Measurements from ENCODE around the gene USH2A. TPM values are rescaled to one million over a fixed set of nuclear protein-coding genes. Genes with fewer than 3 reads are reported as not detected.

The USH2A gene
- total RNA-seq, 2 experiments from 2014 or later: not detected

- ChIA-PET POLR2A (no interaction called here), CTCF (no interaction called here)
- DNase-seq: no peak
- Mint-ChIP-seq H3K9me3 (ENCODE audit: insufficient read depth) (peaks cover 5% of the 10 kb centered on the region), H3K27me3 (ENCODE audit: low read depth) (no peaks in the 10 kb centered on the region), H3K4me1 (ENCODE audit: low read depth) (no peaks in the 10 kb centered on the region), H3K27ac (no peak overlapping the region), H3K36me3 (ENCODE audit: low read depth) (no peaks in the 10 kb centered on the region), H3K4me3 (no peak overlapping the region)
- ATAC-seq: no peak
Observed at GRCh38 chr1:215793180-215793579, 630.1 kb downstream of the USH2A start.

- ChIA-PET POLR2A (no interaction called here), CTCF (no interaction called here)
- H3K4me3 Mint-ChIP-seq: no peak overlapping the region
- no peaks in the 10 kb centered on the region for H3K27me3 Mint-ChIP-seq (ENCODE audit: low read depth)
- no peaks in the 10 kb centered on the region for H3K4me1 Mint-ChIP-seq (ENCODE audit: low read depth)
- DNase-seq (no peak), ATAC-seq (no peak)
- H3K9me3 Mint-ChIP-seq (ENCODE audit: insufficient read depth): peaks cover 5% of the 10 kb centered on the region
- no peaks in the 10 kb centered on the region for H3K36me3 Mint-ChIP-seq (ENCODE audit: low read depth)
- H3K27ac Mint-ChIP-seq: no peak overlapping the region
Observed at GRCh38 chr1:215792446-215792845, 630.8 kb downstream of the USH2A start.

- CTCF ChIA-PET: no interaction called here
- Mint-ChIP-seq H3K27me3 (ENCODE audit: low read depth) (no peaks in the 10 kb centered on the region), H3K9me3 (ENCODE audit: insufficient read depth) (peaks cover 5% of the 10 kb centered on the region), H3K4me3 (no peak overlapping the region), H3K27ac (no peak overlapping the region), H3K4me1 (ENCODE audit: low read depth) (no peaks in the 10 kb centered on the region), H3K36me3 (ENCODE audit: low read depth) (no peaks in the 10 kb centered on the region)
- ATAC-seq: no peak
- POLR2A ChIA-PET: no interaction called here
- DNase-seq: no peak
Observed at GRCh38 chr1:215789981-215790380, 633.3 kb downstream of the USH2A start.

- CTCF ChIA-PET: no interaction called here
Observed at GRCh38 chr1:215786997-215787396, 636.3 kb downstream of the USH2A start.

GRCh38 chr1:215780641-215781040 lies 642.6 kb downstream of the USH2A start:
- ATAC-seq (no peak), DNase-seq (no peak)
- ChIA-PET CTCF (no interaction called here), POLR2A (no interaction called here)
- Mint-ChIP-seq H3K4me3 (no peak overlapping the region), H3K27ac (no peak overlapping the region), H3K27me3 (ENCODE audit: low read depth) (no peaks in the 10 kb centered on the region), H3K36me3 (ENCODE audit: low read depth) (no peaks in the 10 kb centered on the region), H3K4me1 (ENCODE audit: low read depth) (no peaks in the 10 kb centered on the region), H3K9me3 (ENCODE audit: insufficient read depth) (no peaks in the 10 kb centered on the region)

More at GRCh38 chr1:215786997-215787396, 636.3 kb downstream of the USH2A start:
- DNase-seq: no peak
- no peaks in the 10 kb centered on the region for H3K9me3 Mint-ChIP-seq (ENCODE audit: insufficient read depth)
- H3K27ac Mint-ChIP-seq: no peak overlapping the region
- H3K27me3 Mint-ChIP-seq (ENCODE audit: low read depth): no peaks in the 10 kb centered on the region
- no peaks in the 10 kb centered on the region for H3K4me1 Mint-ChIP-seq (ENCODE audit: low read depth)
- H3K36me3 Mint-ChIP-seq (ENCODE audit: low read depth): no peaks in the 10 kb centered on the region
- no peak for ATAC-seq
- H3K4me3 Mint-ChIP-seq: no peak overlapping the region
- POLR2A ChIA-PET: no interaction called here

GRCh38 chr1:215780139-215780538 lies 643.1 kb downstream of the USH2A start:
- no peaks in the 10 kb centered on the region for H3K36me3 Mint-ChIP-seq (ENCODE audit: low read depth)
- ChIA-PET POLR2A (no interaction called here), CTCF (no interaction called here)
- ATAC-seq: no peak
- no peak overlapping the region for H3K4me3 Mint-ChIP-seq
- peaks cover 1% of the 10 kb centered on the region for H3K9me3 Mint-ChIP-seq (ENCODE audit: insufficient read depth)
- no peak for DNase-seq
- H3K4me1 Mint-ChIP-seq (ENCODE audit: low read depth): no peaks in the 10 kb centered on the region
- H3K27ac Mint-ChIP-seq: no peak overlapping the region
- H3K27me3 Mint-ChIP-seq (ENCODE audit: low read depth): no peaks in the 10 kb centered on the region

- POLR2A ChIA-PET: no interaction called here
- H3K36me3 Mint-ChIP-seq (ENCODE audit: low read depth): no peaks in the 10 kb centered on the region
- H3K4me1 Mint-ChIP-seq (ENCODE audit: low read depth): no peaks in the 10 kb centered on the region
- H3K27ac Mint-ChIP-seq: no peak overlapping the region
- DNase-seq (no peak), ATAC-seq (no peak)
- H3K4me3 Mint-ChIP-seq: no peak overlapping the region
- no peaks in the 10 kb centered on the region for H3K27me3 Mint-ChIP-seq (ENCODE audit: low read depth)
- CTCF ChIA-PET: no interaction called here
- H3K9me3 Mint-ChIP-seq (ENCODE audit: insufficient read depth): peaks cover 4% of the 10 kb centered on the region
Observed at GRCh38 chr1:215779729-215780128, 643.5 kb downstream of the USH2A start.

GRCh38 chr1:215777370-215777925 lies 645.8 kb downstream of the USH2A start:
- Mint-ChIP-seq H3K4me3 (no peak overlapping the region), H3K27ac (no peak overlapping the region), H3K36me3 (ENCODE audit: low read depth) (no peaks in the 10 kb centered on the region), H3K27me3 (ENCODE audit: low read depth) (no peaks in the 10 kb centered on the region), H3K4me1 (ENCODE audit: low read depth) (no peaks in the 10 kb centered on the region), H3K9me3 (ENCODE audit: insufficient read depth) (peaks cover 4% of the 10 kb centered on the region)
- CTCF ChIA-PET: no interaction called here
- no peak for ATAC-seq
- DNase-seq: no peak
- POLR2A ChIA-PET: no interaction called here

- ATAC-seq: no peak
Observed at GRCh38 chr1:215776336-215776735, 646.9 kb downstream of the USH2A start.

GRCh38 chr1:215772151-215772550 lies 651.1 kb downstream of the USH2A start:
- Mint-ChIP-seq H3K27me3 (ENCODE audit: low read depth) (no peaks in the 10 kb centered on the region), H3K4me1 (ENCODE audit: low read depth) (no peaks in the 10 kb centered on the region), H3K9me3 (ENCODE audit: insufficient read depth) (peaks cover 10% of the 10 kb centered on the region), H3K27ac (no peak overlapping the region), H3K4me3 (no peak overlapping the region), H3K36me3 (ENCODE audit: low read depth) (no peaks in the 10 kb centered on the region)
- ATAC-seq (no peak), DNase-seq (no peak)
- POLR2A ChIA-PET: no interaction called here
- CTCF ChIA-PET: no interaction called here

More at GRCh38 chr1:215776336-215776735, 646.9 kb downstream of the USH2A start:
- Mint-ChIP-seq H3K9me3 (ENCODE audit: insufficient read depth) (peaks cover 4% of the 10 kb centered on the region), H3K27me3 (ENCODE audit: low read depth) (no peaks in the 10 kb centered on the region), H3K4me3 (no peak overlapping the region), H3K4me1 (ENCODE audit: low read depth) (no peaks in the 10 kb centered on the region), H3K27ac (no peak overlapping the region), H3K36me3 (ENCODE audit: low read depth) (no peaks in the 10 kb centered on the region)
- DNase-seq: no peak
- CTCF ChIA-PET: no interaction called here
- POLR2A ChIA-PET: no interaction called here

GRCh38 chr1:215768303-215768702 lies 654.9 kb downstream of the USH2A start:
- CTCF ChIA-PET: no interaction called here
- no peaks in the 10 kb centered on the region for H3K36me3 Mint-ChIP-seq (ENCODE audit: low read depth)

GRCh38 chr1:215767761-215768160 lies 655.5 kb downstream of the USH2A start:
- Mint-ChIP-seq H3K27me3 (ENCODE audit: low read depth) (no peaks in the 10 kb centered on the region), H3K4me1 (ENCODE audit: low read depth) (no peaks in the 10 kb centered on the region)
- CTCF ChIA-PET: no interaction called here

More at GRCh38 chr1:215768303-215768702, 654.9 kb downstream of the USH2A start:
- no peaks in the 10 kb centered on the region for H3K4me1 Mint-ChIP-seq (ENCODE audit: low read depth)
- no peak for ATAC-seq
- no peak overlapping the region for H3K27ac Mint-ChIP-seq
- no peak for DNase-seq
- POLR2A ChIA-PET: no interaction called here
- H3K27me3 Mint-ChIP-seq (ENCODE audit: low read depth): no peaks in the 10 kb centered on the region
- no peak overlapping the region for H3K4me3 Mint-ChIP-seq
- H3K9me3 Mint-ChIP-seq (ENCODE audit: insufficient read depth): peaks cover 12% of the 10 kb centered on the region

GRCh38 chr1:215766521-215766920 lies 656.7 kb downstream of the USH2A start:
- H3K4me1 Mint-ChIP-seq (ENCODE audit: low read depth): no peaks in the 10 kb centered on the region
- no peaks in the 10 kb centered on the region for H3K36me3 Mint-ChIP-seq (ENCODE audit: low read depth)
- H3K4me3 Mint-ChIP-seq: no peak overlapping the region
- ChIA-PET CTCF (no interaction called here), POLR2A (no interaction called here)
- ATAC-seq (no peak), DNase-seq (no peak)
- H3K27ac Mint-ChIP-seq: no peak overlapping the region
- H3K9me3 Mint-ChIP-seq (ENCODE audit: insufficient read depth): peaks cover 12% of the 10 kb centered on the region
- no peaks in the 10 kb centered on the region for H3K27me3 Mint-ChIP-seq (ENCODE audit: low read depth)

More at GRCh38 chr1:215767761-215768160, 655.5 kb downstream of the USH2A start:
- Mint-ChIP-seq H3K27ac (no peak overlapping the region), H3K9me3 (ENCODE audit: insufficient read depth) (peaks cover 12% of the 10 kb centered on the region), H3K4me3 (no peak overlapping the region), H3K36me3 (ENCODE audit: low read depth) (no peaks in the 10 kb centered on the region)
- POLR2A ChIA-PET: no interaction called here
- ATAC-seq (no peak), DNase-seq (no peak)
